Keratinocyte (primary cell): ENCODE data around the gene HUS1. TPM values are rescaled to one million over a fixed set of nuclear protein-coding genes. Genes with fewer than 3 reads are reported as not detected.

Experiments used
- DNase-seq: peaks from one replicate; pipeline ENCODE4 v3.0.0-alpha.2; 2011; ENCODE audit warnings: low read depth, missing footprints, low spot score
- FAIRE-seq: peaks from 2 replicates; lab custom pipeline; 2011; peaks lifted over from hg19 to GRCh38; lab: Jason Lieb, UNC
- H2AFZ ChIP-seq: 2 replicates; pipeline ENCODE4 v1.6.0; 2012; ENCODE audit warnings: low read length, control low read depth, inconsistent platforms; ENCODE audit not compliant: control insufficient read depth
- H3K27ac ChIP-seq: 2 replicates; pipeline ENCODE4 v1.5.1; 2011; ENCODE audit warnings: low read length; ENCODE audit not compliant: control insufficient read depth, insufficient read depth
- H3K27me3 ChIP-seq: 3 replicates; pipeline ENCODE4 v1.6.0; 2011; ENCODE audit warnings: low read length; ENCODE audit not compliant: control insufficient read depth, insufficient read depth; ENCODE audit errors: extremely low read depth
- H3K36me3 ChIP-seq, 2 experiments: 2 replicates in 1 of 2; 3 replicates in 1 of 2; pipeline ENCODE4 v1.5.1; 2011; ENCODE audit warnings: low read length in 2 of 2, mild to moderate bottlenecking in 1 of 2; ENCODE audit not compliant: control insufficient read depth in 2 of 2, insufficient read depth in 2 of 2; ENCODE audit errors: extremely low read depth in 1 of 2
- H3K4me1 ChIP-seq: 3 replicates; pipeline ENCODE4 v1.5.1; 2011; ENCODE audit warnings: low read length; ENCODE audit not compliant: control insufficient read depth, insufficient read depth; ENCODE audit errors: extremely low read depth
- H3K4me2 ChIP-seq: 3 replicates; pipeline ENCODE4 v1.6.0; 2011; ENCODE audit warnings: low read depth, low read length; ENCODE audit not compliant: control insufficient read depth, insufficient read depth; ENCODE audit errors: extremely low read depth
- H3K4me3 ChIP-seq, 3 experiments: fragments of 200-600 bp in 1 of 3; sonication (generic) in 1 of 3; 2 replicates in 2 of 3; 3 replicates in 1 of 3; pipeline ENCODE4 v1.5.1; 2011 to 2016; ENCODE audit warnings: low read length in 3 of 3, mild to moderate bottlenecking in 3 of 3, control low read depth in 2 of 3, inconsistent platforms in 1 of 3, low read depth in 1 of 3, mixed read lengths in 1 of 3, mixed run types in 1 of 3, moderate library complexity in 1 of 3; ENCODE audit not compliant: control insufficient read depth in 2 of 3, insufficient read depth in 2 of 3; ENCODE audit errors: extremely low read depth in 1 of 3
- H3K79me2 ChIP-seq: 2 replicates; pipeline ENCODE4 v1.6.0; 2012; ENCODE audit warnings: low read length; ENCODE audit not compliant: control insufficient read depth, insufficient read depth
- H3K9ac ChIP-seq: 3 replicates; pipeline ENCODE4 v1.6.0; 2011; ENCODE audit warnings: low read length; ENCODE audit not compliant: control insufficient read depth, insufficient read depth; ENCODE audit errors: extremely low read depth
- H3K9me1 ChIP-seq: 3 replicates; pipeline ENCODE4 v1.6.0; 2011; ENCODE audit warnings: low read length; ENCODE audit not compliant: control insufficient read depth, insufficient read depth; ENCODE audit errors: extremely low read depth
- H3K9me3 ChIP-seq: 2 replicates; pipeline ENCODE4 v1.5.1; 2012; ENCODE audit warnings: low read depth, low read length; ENCODE audit not compliant: control insufficient read depth
- H4K20me1 ChIP-seq: 3 replicates; pipeline ENCODE4 v1.6.0; 2011; ENCODE audit warnings: low read length; ENCODE audit not compliant: control insufficient read depth, insufficient read depth; ENCODE audit errors: extremely low read depth
- CTCF ChIP-seq, 3 experiments: IDR thresholded peaks in 1 of 3; conservative IDR thresholded peaks in 1 of 3; optimal IDR thresholded peaks in 1 of 3; 2 replicates in 2 of 3; 3 replicates in 1 of 3; pipeline versions ENCODE3 to v1.5.1; 2011; ENCODE audit warnings: low read length in 3 of 3, mild to moderate bottlenecking in 3 of 3, moderate library complexity in 2 of 3, control low read depth in 1 of 3, inconsistent platforms in 1 of 3; ENCODE audit not compliant: insufficient read depth in 2 of 3; ENCODE audit errors: extremely low read depth in 1 of 3
- EZH2 ChIP-seq: IDR thresholded peaks from one replicate; pipeline ENCODE4 v1.6.1; 2012; ENCODE audit warnings: inconsistent platforms, mild to moderate bottlenecking, low read length, moderate library complexity
- dilution Hi-C: fragments of 300-500 bp; cut with MboI; formaldehyde crosslinking; loops from one replicate; pipeline ENCODE4 v1.7.0; 2020; ENCODE audit warnings: low sequenced_read_pairs; ENCODE audit not compliant: extremely low pct_ligation_motif_present
- polyA plus RNA-seq, 5 experiments: library from polyadenylated mRNA; depleted of rRNA in 3 of 5; stranded (reverse) in 3 of 5; stranded (forward) in 1 of 5; unstranded in 1 of 5; fragments of >200 nt; gene quantifications; 1 replicate in 1 of 5; 2 replicates in 3 of 5; 3 replicates in 1 of 5; pipeline versions ENCODE4 v1.2.1 to v1.2.3, GENCODE V29; 2011 to 2012; ENCODE audit warnings: missing spikeins in 2 of 5, low read depth in 1 of 5, low replicate concordance in 1 of 5

The HUS1 gene
- polyA plus RNA-seq, 1 donor (not counting 4 experiments of a cell fraction or from before 2014, with no cell fraction given): 36.3 TPM

GRCh38 chr7:47946581-47947354 is 32.6 kb downstream of the HUS1 start:
- H3K9ac ChIP-seq: no peak overlapping the region
- no peaks in the 10 kb centered on the region for H3K36me3 ChIP-seq
- no peak overlapping the region for H3K4me2 ChIP-seq
- H3K27me3 ChIP-seq: no peaks in the 10 kb centered on the region
- TF ChIP-seq CTCF (optimal IDR thresholded peaks at IDR 0.05 in 1 of 3, IDR thresholded peaks at IDR 0.05 in 1 of 3, conservative IDR thresholded peaks at IDR 0.05 in 1 of 3; ENCODE audit: extremely low read depth in 1 of 3, insufficient read depth in 2 of 3, low read length in 3 of 3): no peak
- TF ChIP-seq EZH2: no peak
- H3K4me1 ChIP-seq: peaks cover 6% of the 10 kb centered on the region
- dilution Hi-C loops: no loop called here
- H3K9me1 ChIP-seq: no peaks in the 10 kb centered on the region
- no peak overlapping the region for H3K4me3 ChIP-seq
- no peak overlapping the region for H3K27ac ChIP-seq
- no peaks in the 10 kb centered on the region for H3K79me2 ChIP-seq
- no peak overlapping the region for H2AFZ ChIP-seq
- H3K9me3 ChIP-seq: no peaks in the 10 kb centered on the region
- FAIRE-seq (no peak), DNase-seq (no peak)
- no peaks in the 10 kb centered on the region for H4K20me1 ChIP-seq

GRCh38 chr7:47945261-47946015 is 34.0 kb downstream of the HUS1 start:
- H3K4me2 ChIP-seq: no peak overlapping the region
- dilution Hi-C loops: no loop called here
- no peaks in the 10 kb centered on the region for H4K20me1 ChIP-seq
- no peaks in the 10 kb centered on the region for H3K9me3 ChIP-seq
- no peaks in the 10 kb centered on the region for H3K27me3 ChIP-seq
- H3K27ac ChIP-seq: no peak overlapping the region
- H2AFZ ChIP-seq: no peak overlapping the region
- H3K4me1 ChIP-seq: peaks cover 6% of the 10 kb centered on the region
- TF ChIP-seq EZH2 (no peak), CTCF (optimal IDR thresholded peaks at IDR 0.05 in 1 of 3, IDR thresholded peaks at IDR 0.05 in 1 of 3, conservative IDR thresholded peaks at IDR 0.05 in 1 of 3; ENCODE audit: extremely low read depth in 1 of 3, insufficient read depth in 2 of 3, low read length in 3 of 3) (peak; percentile 56 to 64 (median 60))
- DNase-seq (no peak), FAIRE-seq (no peak)
- no peaks in the 10 kb centered on the region for H3K79me2 ChIP-seq
- no peaks in the 10 kb centered on the region for H3K9me1 ChIP-seq
- H3K36me3 ChIP-seq: no peaks in the 10 kb centered on the region
- no peak overlapping the region for H3K9ac ChIP-seq
- H3K4me3 ChIP-seq: no peak overlapping the region
